Astrocyte of the spinal cord (primary cell): ENCODE data around the gene TRIO.

Experiments
- DNase-seq: peaks from one replicate; pipeline ENCODE4 v3.0.0; 2011; ENCODE audit warnings: low read depth, low spot score
- H3K4me3 ChIP-seq: 2 replicates; pipeline ENCODE4 v1.5.1; 2011; ENCODE audit warnings: low read depth, mild to moderate bottlenecking, low read length, moderate library complexity
- CTCF ChIP-seq: IDR thresholded peaks from 2 replicates; pipeline ENCODE4 v1.5.1; 2012; ENCODE audit warnings: low read depth, mild to moderate bottlenecking, low read length, inconsistent platforms
- in situ Hi-C: cut with HindIII; loops from 2 replicates; pipeline ENCODE4 v1.10.0; 2017; ENCODE audit warnings: low sequenced_read_pairs

The TRIO gene

GRCh38 chr5:14479143-14479696 is 336.1 kb downstream of the TRIO start:
- no peak for TF ChIP-seq CTCF
- in situ Hi-C loops: no loop called here
- DNase-seq: no peak
- no peak overlapping the region for H3K4me3 ChIP-seq

DNA sequence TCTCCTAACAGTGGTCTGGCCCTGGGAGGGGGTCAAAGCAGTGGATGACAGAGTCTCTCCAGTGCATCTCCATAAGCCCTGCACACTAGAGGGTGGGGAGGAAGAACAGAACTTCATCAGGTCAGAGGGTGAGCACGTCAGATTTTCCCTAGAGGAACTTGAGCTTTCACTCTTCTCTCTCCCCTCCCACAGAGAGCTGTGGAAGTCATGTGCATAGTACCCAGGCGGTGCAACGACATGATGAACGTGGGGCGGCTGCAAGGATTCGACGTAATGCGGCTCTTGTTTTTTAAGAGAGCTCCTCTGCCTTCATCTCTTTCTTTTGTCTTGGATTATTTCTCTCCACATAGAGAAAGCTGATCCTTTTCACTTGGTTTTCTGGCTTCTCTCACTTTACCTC is 338.2 kb downstream of the TRIO start:
- TF ChIP-seq CTCF: no peak
- in situ Hi-C loops: no loop called here
- DNase-seq: no peak
- no peak overlapping the region for H3K4me3 ChIP-seq

DNA sequence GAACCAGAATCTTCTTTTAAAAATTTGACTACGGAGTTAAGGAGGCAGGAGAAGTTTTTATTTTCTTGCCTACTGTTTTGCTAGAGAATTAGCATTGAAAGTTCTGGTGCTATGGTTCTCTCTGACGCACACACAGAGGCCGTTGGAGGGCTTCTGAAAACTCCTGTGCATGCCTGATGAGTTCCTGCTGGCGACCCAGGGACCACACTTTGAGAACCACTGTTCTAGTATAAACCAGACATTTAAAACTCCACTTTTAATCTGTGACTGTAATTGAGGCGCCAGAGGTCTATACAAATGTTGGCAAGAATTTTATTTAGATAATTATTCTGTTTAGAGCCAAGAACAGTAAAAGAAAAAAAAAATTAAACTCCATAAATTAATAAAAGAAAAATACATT is 338.9 kb downstream of the TRIO start:
- in situ Hi-C loops: no loop called here
- no peak for TF ChIP-seq CTCF
- no peak for DNase-seq

GRCh38 chr5:14483504-14484157 is 340.5 kb downstream of the TRIO start:
- no peak overlapping the region for H3K4me3 ChIP-seq
- no peak for TF ChIP-seq CTCF
- DNase-seq: no peak
- in situ Hi-C loops: no loop called here

More for the DNA sequence above, 338.9 kb downstream of the TRIO start:
- H3K4me3 ChIP-seq: no peak overlapping the region

- in situ Hi-C loops: no loop called here
- no peak for DNase-seq
- no peak overlapping the region for H3K4me3 ChIP-seq
- no peak for TF ChIP-seq CTCF
These were observed 343.3 kb downstream of the TRIO start for GRCh38 chr5:14486486-14486885.

- H3K4me3 ChIP-seq: no peak overlapping the region
- in situ Hi-C loops: no loop called here
- TF ChIP-seq CTCF: no peak
- DNase-seq: no peak
These were observed 344.1 kb downstream of the TRIO start for GRCh38 chr5:14486996-14487896.
